GM12878 (cell line): ENCODE measurements around the gene KIF22. TPM values are rescaled to one million over a fixed set of nuclear protein-coding genes. Genes with fewer than 3 reads are reported as not detected.

Experiments
- ATAC-seq: fragments of 200-7000 bp; cut with Tn5 transposase; 3 replicates; pipeline ENCODE4 v1.9.1; 2020; ENCODE audit warnings: mild to moderate bottlenecking, moderate library complexity
- BruUV-seq: library from RNA; stranded (reverse); fragments of 400-500 nt; replicated peaks from 2 replicates; lab custom pipeline; 2021; lab: Mats Ljungman, UMichigan
- CTCF ChIA-PET: fragments of 300-600 bp; sonication (Branson Sonifier 250); formaldehyde crosslinking; extraction: SDS; loops from one replicate; lab custom pipeline; 2021; ENCODE audit warnings: inconsistent platforms; lab: Yijun Ruan, JAX
- POLR2A ChIA-PET: fragments of 350-600 bp; formaldehyde crosslinking; extraction: SDS; loops from one replicate; lab custom pipeline; 2021; ENCODE audit warnings: inconsistent platforms; lab: Charles Lee
- RAD21 ChIA-PET: fragments of 300-600 bp; sonication (Branson Sonifier 250); formaldehyde crosslinking; loops from one replicate; lab custom pipeline; 2023; ENCODE audit warnings: antibody characterized with exemption; ENCODE audit not compliant: unreplicated experiment; lab: Charles Lee
- SMC1A ChIA-PET: fragments of 300-600 bp; sonication (Branson Sonifier 250); formaldehyde crosslinking; loops from one replicate; lab custom pipeline; 2023; ENCODE audit not compliant: unreplicated experiment, uncharacterized antibody; lab: Charles Lee
- DNase-seq: peaks from one replicate; pipeline ENCODE4 v3.0.0-alpha.2; 2011; ENCODE audit warnings: low read depth, low spot score
- FAIRE-seq: peaks from 3 replicates; lab custom pipeline; 2011; peaks lifted over from hg19 to GRCh38; lab: Jason Lieb, UNC
- H2AFZ ChIP-seq: 2 replicates; pipeline ENCODE4 v1.6.0; 2011; ENCODE audit warnings: low read depth, low read length, control low read depth; ENCODE audit not compliant: control insufficient read depth
- H3K27ac ChIP-seq: 2 replicates; pipeline ENCODE4 v1.5.1; 2011; ENCODE audit warnings: control low read depth; ENCODE audit not compliant: control insufficient read depth, insufficient read depth
- H3K27me3 ChIP-seq, 2 experiments: replicated peaks in 1 of 2; 2 replicates each; pipeline versions ENCODE4 v1.6.0 to v1.6.1; 2011; ENCODE audit warnings: low read length in 1 of 2; ENCODE audit not compliant: control insufficient read depth in 2 of 2, insufficient read depth in 2 of 2
- H3K36me3 ChIP-seq, 2 experiments: 2 replicates each; pipeline ENCODE4 v1.5.1; 2011; ENCODE audit warnings: low read length in 1 of 2; ENCODE audit not compliant: control insufficient read depth in 2 of 2, insufficient read depth in 2 of 2
- H3K4me1 ChIP-seq: 2 replicates; pipeline ENCODE4 v1.6.1; 2011; ENCODE audit warnings: mild to moderate bottlenecking, low read length, moderate library complexity, mixed read lengths; ENCODE audit not compliant: control insufficient read depth, insufficient read depth
- H3K4me2 ChIP-seq: 2 replicates; pipeline ENCODE4 v1.6.0; 2011; ENCODE audit warnings: control low read depth; ENCODE audit not compliant: control insufficient read depth, insufficient read depth
- H3K4me3 ChIP-seq: fragments of 200-600 bp; sonication (generic); 2 replicates; pipeline ENCODE4 v1.5.1; 2016
- H3K79me2 ChIP-seq: 2 replicates; pipeline ENCODE4 v1.6.0; 2011; ENCODE audit warnings: low read length; ENCODE audit not compliant: control insufficient read depth, insufficient read depth
- H3K9ac ChIP-seq: 2 replicates; pipeline ENCODE4 v1.8.0; 2011; ENCODE audit warnings: low read length, control low read depth, mixed read lengths; ENCODE audit not compliant: control insufficient read depth, insufficient read depth
- H3K9me3 ChIP-seq: replicated peaks from 3 replicates; pipeline ENCODE4 v1.5.1; 2011; ENCODE audit warnings: mild to moderate bottlenecking, low read length; ENCODE audit not compliant: control insufficient read depth, insufficient read depth
- H4K20me1 ChIP-seq: 2 replicates; pipeline ENCODE4 v1.6.0; 2011; ENCODE audit not compliant: control insufficient read depth, insufficient read depth
- ASH2L ChIP-seq: fragments of 300-600, 200-600 bp; sonication (generic); IDR thresholded peaks from 2 replicates; pipeline ENCODE4 v1.6.1; 2017; ENCODE audit warnings: low read depth, mild to moderate bottlenecking, borderline replicate concordance
- BACH1 ChIP-seq: fragments of 450-650 bp; IDR thresholded peaks from 2 replicates; pipeline ENCODE4 v1.6.1; 2017; ENCODE audit warnings: mild to moderate bottlenecking, borderline replicate concordance
- BCL11A ChIP-seq: IDR thresholded peaks from 2 replicates; pipeline ENCODE4 v1.6.1; 2011; ENCODE audit warnings: low read depth, low read length
- BMI1 ChIP-seq: fragments of 450-650 bp; IDR thresholded peaks from 2 replicates; pipeline ENCODE4 v1.6.1; 2016; ENCODE audit warnings: mild to moderate bottlenecking, moderate library complexity, borderline replicate concordance
- DPF2 ChIP-seq: fragments of 450-650 bp; IDR thresholded peaks from 2 replicates; pipeline ENCODE4 v1.6.1; 2017; ENCODE audit warnings: mild to moderate bottlenecking
- KDM1A ChIP-seq: fragments of 200-600 bp; sonication (generic); IDR thresholded peaks from 2 replicates; pipeline ENCODE4 v1.6.1; 2016; ENCODE audit warnings: borderline replicate concordance
- NRF1 ChIP-seq: conservative IDR thresholded peaks from 2 replicates; pipeline ENCODE4 v1.6.1; 2011; ENCODE audit warnings: mild to moderate bottlenecking, low read depth, low read length, improper control_type of control experiment
- POLR2A ChIP-seq: IDR thresholded peaks from 2 replicates; pipeline ENCODE4 v1.6.1; 2011; ENCODE audit warnings: low read depth, mild to moderate bottlenecking, low read length
- POU2F2 ChIP-seq: IDR thresholded peaks from 3 replicates; pipeline ENCODE4 v1.6.1; 2011; ENCODE audit warnings: low read depth, mild to moderate bottlenecking, low read length, borderline replicate concordance
- RAD21 ChIP-seq: IDR thresholded peaks from 2 replicates; pipeline ENCODE4 v1.6.1; 2011; ENCODE audit warnings: mild to moderate bottlenecking, low read depth, low read length, moderate library complexity; ENCODE audit not compliant: insufficient read depth
- RCOR1 ChIP-seq: conservative IDR thresholded peaks from 2 replicates; pipeline ENCODE4 v1.6.1; 2012; ENCODE audit warnings: low read depth, low read length, improper control_type of control experiment
- SMARCA5 ChIP-seq: fragments of 450-650 bp; IDR thresholded peaks from 2 replicates; pipeline ENCODE4 v1.6.1; 2017; ENCODE audit warnings: mild to moderate bottlenecking
- TCF3 ChIP-seq: IDR thresholded peaks from 2 replicates; pipeline ENCODE4 v1.6.1; 2012; ENCODE audit warnings: low read depth, mild to moderate bottlenecking, low read length, borderline replicate concordance; ENCODE audit not compliant: insufficient read depth
- ZNF217 ChIP-seq: fragments of 450-650 bp; IDR thresholded peaks from 2 replicates; pipeline ENCODE4 v1.6.1; 2017; ENCODE audit warnings: antibody characterized with exemption, mild to moderate bottlenecking
- WGBS: methylation state at CpG from one replicate; pipeline ENCODE4 v1.1.6; 2016; ENCODE audit warnings: low lambda C conversion rate; ENCODE audit not compliant: insufficient replicate concordance, insufficient coverage; ENCODE audit errors: missing lambda C conversion rate; 5-methylcytosine and 5-hydroxymethylcytosine counted together
- in situ Hi-C: fragments of 300-500 bp; cut with MboI; formaldehyde crosslinking; loops from 9 replicates; pipeline ENCODE4 v1.14.3; 2018; ENCODE audit warnings: mixed read lengths
- intact Hi-C: fragments of 100-400 bp; cut with micrococcal nuclease; formaldehyde crosslinking; loops from one replicate; pipeline ENCODE4 v1.14.2; 2022; ENCODE audit not compliant: unreplicated experiment
- polyA plus RNA-seq, 11 experiments: library from polyadenylated mRNA; depleted of rRNA in 4 of 11; unstranded in 6 of 11; stranded (reverse) in 5 of 11; fragments of >200 nt; fragmentation: Nextera tagmentation in 4 of 11; fragmentation: Illumina TruSeq in 1 of 11; extraction: Ambion mirVana in 4 of 11; extraction: Trizol in 1 of 11; gene quantifications; 1 replicate in 1 of 11; 2 replicates in 10 of 11; pipeline versions ENCODE4 v1.2.1 to v1.2.3, GENCODE V29; 2011 to 2016; ENCODE audit warnings: inconsistent platforms in 2 of 11, missing spikeins in 2 of 11, low read depth in 1 of 11
- total RNA-seq, 4 experiments: library from RNA; depleted of rRNA in 3 of 4; stranded (reverse); fragments of >200 nt in 3 of 4; fragmentation: Illumina TruSeq in 1 of 4; extraction: Trizol in 1 of 4; gene quantifications; 2 replicates each; pipeline versions ENCODE4 v1.2.1 to v1.2.3, GENCODE V29; 2013 to 2021
- TF ChIP-seq, protein P1 (sequence below): fragments of 450-650 bp; IDR thresholded peaks from 2 replicates; pipeline ENCODE4 v1.6.1; 2017; ENCODE audit warnings: low read depth, mild to moderate bottlenecking, moderate library complexity
- TF ChIP-seq, protein P2 (sequence below): fragments of 450-650 bp; IDR thresholded peaks from 2 replicates; pipeline ENCODE4 v1.6.1; 2016; ENCODE audit warnings: mild to moderate bottlenecking, moderate library complexity, borderline replicate concordance

KIF22 gene
- total and polyA plus RNA-seq, 10 of the 15 experiments (the other 5 are each of a cell fraction or from before 2014, with no cell fraction given), result 7.6 to 158 (median 132) TPM

DNA sequence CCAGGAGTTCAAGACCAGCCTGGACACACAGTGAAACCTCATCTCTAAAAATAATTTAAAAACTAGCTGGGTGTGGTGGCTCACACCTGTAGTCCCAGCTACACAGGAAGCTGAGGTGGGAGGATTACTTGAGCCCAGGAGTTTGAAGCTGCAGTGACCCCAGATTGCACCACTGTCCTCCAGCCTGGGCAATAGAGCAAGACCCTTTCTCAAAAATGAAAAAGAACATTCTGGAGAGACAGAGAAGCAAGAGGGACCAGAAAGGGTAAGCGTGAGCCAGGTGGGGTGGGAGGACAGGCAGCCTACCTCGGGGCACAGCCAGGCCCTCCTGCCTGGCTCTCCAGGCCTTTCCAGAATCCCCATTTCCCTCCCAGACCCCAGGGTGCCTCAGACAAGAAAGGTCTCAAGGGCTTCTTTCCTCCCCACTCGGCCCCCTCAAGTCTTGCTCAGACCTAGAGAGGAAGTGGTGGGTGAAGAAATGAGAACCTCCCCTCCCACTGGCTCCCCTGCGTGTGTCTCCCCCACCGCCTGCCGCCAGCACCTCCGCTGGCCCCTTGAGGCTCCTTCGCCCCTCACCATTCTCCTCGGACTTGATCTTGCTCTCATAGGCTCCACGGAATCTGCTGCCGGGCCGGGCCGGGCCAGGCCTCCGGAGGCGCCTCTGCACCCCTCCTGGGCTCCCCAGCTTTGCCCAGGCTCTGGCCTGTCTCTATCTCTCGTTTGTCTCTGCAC lies 45.3 kb upstream of the KIF22 start (continued):
- TF ChIP-seq, protein P1, sequence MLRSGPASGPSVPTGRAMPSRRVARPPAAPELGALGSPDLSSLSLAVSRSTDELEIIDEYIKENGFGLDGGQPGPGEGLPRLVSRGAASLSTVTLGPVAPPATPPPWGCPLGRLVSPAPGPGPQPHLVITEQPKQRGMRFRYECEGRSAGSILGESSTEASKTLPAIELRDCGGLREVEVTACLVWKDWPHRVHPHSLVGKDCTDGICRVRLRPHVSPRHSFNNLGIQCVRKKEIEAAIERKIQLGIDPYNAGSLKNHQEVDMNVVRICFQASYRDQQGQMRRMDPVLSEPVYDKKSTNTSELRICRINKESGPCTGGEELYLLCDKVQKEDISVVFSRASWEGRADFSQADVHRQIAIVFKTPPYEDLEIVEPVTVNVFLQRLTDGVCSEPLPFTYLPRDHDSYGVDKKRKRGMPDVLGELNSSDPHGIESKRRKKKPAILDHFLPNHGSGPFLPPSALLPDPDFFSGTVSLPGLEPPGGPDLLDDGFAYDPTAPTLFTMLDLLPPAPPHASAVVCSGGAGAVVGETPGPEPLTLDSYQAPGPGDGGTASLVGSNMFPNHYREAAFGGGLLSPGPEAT, result no peak
- no peak for TF ChIP-seq KDM1A
- TF ChIP-seq ASH2L, result no peak

DNA sequence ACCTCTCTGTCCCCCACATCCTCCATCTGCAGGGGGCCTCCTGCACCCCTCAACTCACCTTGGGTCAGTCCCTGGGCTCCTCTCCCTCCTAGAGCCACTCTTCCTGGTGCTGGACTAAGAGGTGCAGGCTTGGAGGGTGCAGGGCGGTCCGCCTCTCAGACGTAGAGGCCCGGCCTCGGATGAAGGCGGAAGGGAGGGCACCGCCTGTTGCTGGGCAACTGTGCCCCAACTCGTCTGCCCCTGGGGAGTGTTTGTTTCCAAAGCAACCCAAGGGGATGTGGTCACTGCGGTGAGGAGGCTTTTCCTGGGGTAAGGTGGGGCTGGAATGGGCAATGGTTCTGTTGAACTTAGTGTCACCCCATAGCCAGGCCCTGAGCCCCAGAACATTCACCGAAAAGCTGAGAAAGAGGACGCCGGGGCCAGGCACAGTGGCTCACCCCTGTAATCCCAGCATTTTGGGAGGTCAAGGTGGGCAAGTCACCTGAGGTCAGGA lies 44.7 kb upstream of the KIF22 start, which contains the start of gene C16orf54:
Gene C16orf54 (minus strand): TSS at position 138 of the 493 bp plus-strand sequence. CDS start 1,039 bp downstream, outside the sequence.
- RAD21 ChIA-PET, result interaction anchor here (0.9 to 1.5 kb wide), 4 partner anchors 9 to 83 kb away, joined by 3 to 4 read pairs (median 4); no protein-coding TSS in a partner anchor
- H2AFZ ChIP-seq, result peak within 1 kb of the TSS; percentile 84
- peak within 1 kb of the TSS; percentile 62 for H3K4me3 ChIP-seq
- SMC1A ChIA-PET, result interaction anchor here (0.8 to 0.9 kb wide), 3 partner anchors 8 to 44 kb away, joined by 3 to 5 read pairs (median 4); partner anchors contain the start of gene KIF22
- no peaks in the 10 kb centered on the region for H3K27me3 ChIP-seq
- FAIRE-seq (peak; percentile 65), DNase-seq (peak; percentile 89), ATAC-seq (peak; percentile 95)
- H3K79me2 ChIP-seq, result peaks cover 10% of the 10 kb centered on the region
- intact Hi-C loops, result loop anchor here (5.0 kb wide), 1 partner anchor 36 kb away; no protein-coding TSS in a partner anchor
- H3K27ac ChIP-seq, result peak within 1 kb of the TSS; percentile 90
- in situ Hi-C loops, result no loop called here
- CTCF ChIA-PET, result interaction anchor here (0.8 to 1.3 kb wide), 3 partner anchors 16 to 70 kb away, joined by 3 to 4 read pairs (median 4); partner anchors contain the start of genes KIF22 and PAGR1
- BruUV-seq, result no TSS peak
- WGBS, result under 1% methylated on average over 12 of the region's 12 CpGs
- no peaks in the 10 kb centered on the region; the same call in 1 of the 2 replicates for H4K20me1 ChIP-seq
- peaks cover 39% of the 10 kb centered on the region for H3K4me1 ChIP-seq
- H3K36me3 ChIP-seq, result no peaks in the 10 kb centered on the region; a peak in 2 of 4 replicates
- H3K9ac ChIP-seq, result peak within 1 kb of the TSS; percentile 83
- peak within 1 kb of the TSS; percentile 93 for H3K4me2 ChIP-seq
- POLR2A ChIA-PET, result interaction anchor here (0.6 to 3.4 kb wide), 7 partner anchors 9 to 154 kb away, joined by 3 to 20 read pairs (median 4); partner anchors contain the start of gene MVP
- H3K9me3 ChIP-seq, result no peaks in the 10 kb centered on the region; the same call in 2 of the 3 replicates
- TF ChIP-seq BMI1 (peak; percentile 93), POLR2A (peak; percentile 71; the same call in 1 of the 2 replicates), NRF1 (no peak), POU2F2 (no peak), DPF2 (peak; percentile 76), RAD21 (no peak), RCOR1 (0 out of 2 replicates have a peak, but pooled peaks have one; percentile 26), BACH1 (0 out of 2 replicates have a peak, but pooled peaks have one; percentile 40), BCL11A (0 out of 2 replicates have a peak, but pooled peaks have one; percentile 19), SMARCA5 (peak; percentile 65), ZNF217 (peak; percentile 84; the same call in 1 of the 2 replicates), TCF3 (no peak)
- TF ChIP-seq, protein P2, sequence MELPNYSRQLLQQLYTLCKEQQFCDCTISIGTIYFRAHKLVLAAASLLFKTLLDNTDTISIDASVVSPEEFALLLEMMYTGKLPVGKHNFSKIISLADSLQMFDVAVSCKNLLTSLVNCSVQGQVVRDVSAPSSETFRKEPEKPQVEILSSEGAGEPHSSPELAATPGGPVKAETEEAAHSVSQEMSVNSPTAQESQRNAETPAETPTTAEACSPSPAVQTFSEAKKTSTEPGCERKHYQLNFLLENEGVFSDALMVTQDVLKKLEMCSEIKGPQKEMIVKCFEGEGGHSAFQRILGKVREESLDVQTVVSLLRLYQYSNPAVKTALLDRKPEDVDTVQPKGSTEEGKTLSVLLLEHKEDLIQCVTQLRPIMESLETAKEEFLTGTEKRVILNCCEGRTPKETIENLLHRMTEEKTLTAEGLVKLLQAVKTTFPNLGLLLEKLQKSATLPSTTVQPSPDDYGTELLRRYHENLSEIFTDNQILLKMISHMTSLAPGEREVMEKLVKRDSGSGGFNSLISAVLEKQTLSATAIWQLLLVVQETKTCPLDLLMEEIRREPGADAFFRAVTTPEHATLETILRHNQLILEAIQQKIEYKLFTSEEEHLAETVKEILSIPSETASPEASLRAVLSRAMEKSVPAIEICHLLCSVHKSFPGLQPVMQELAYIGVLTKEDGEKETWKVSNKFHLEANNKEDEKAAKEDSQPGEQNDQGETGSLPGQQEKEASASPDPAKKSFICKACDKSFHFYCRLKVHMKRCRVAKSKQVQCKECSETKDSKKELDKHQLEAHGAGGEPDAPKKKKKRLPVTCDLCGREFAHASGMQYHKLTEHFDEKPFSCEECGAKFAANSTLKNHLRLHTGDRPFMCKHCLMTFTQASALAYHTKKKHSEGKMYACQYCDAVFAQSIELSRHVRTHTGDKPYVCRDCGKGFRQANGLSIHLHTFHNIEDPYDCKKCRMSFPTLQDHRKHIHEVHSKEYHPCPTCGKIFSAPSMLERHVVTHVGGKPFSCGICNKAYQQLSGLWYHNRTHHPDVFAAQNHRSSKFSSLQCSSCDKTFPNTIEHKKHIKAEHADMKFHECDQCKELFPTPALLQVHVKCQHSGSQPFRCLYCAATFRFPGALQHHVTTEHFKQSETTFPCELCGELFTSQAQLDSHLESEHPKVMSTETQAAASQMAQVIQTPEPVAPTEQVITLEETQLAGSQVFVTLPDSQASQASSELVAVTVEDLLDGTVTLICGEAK, result peak; percentile 69; the same call in 1 of the 2 replicates
